Iris pigment epithelial cell (primary cell): ENCODE measurements around the gene ZNF816.
"Not testable (repeated sequence)": the region's sequence is repeated elsewhere in the genome, so short reads cannot be mapped to it uniquely, and the experiment has no call there.

Experiments
- DNase-seq: peaks from one replicate; pipeline ENCODE4 v3.0.0-alpha.2; 2011; ENCODE audit warnings: low read depth

Gene ZNF816

GRCh38 chr19:52959613-52960295 is 2.9 kb downstream of the ZNF816 start:
- DNase-seq: no peak

GRCh38 chr19:52957591-52957990 is 5.1 kb downstream of the ZNF816 start:
- no peak for DNase-seq

- no peak for DNase-seq
Measured at GRCh38 chr19:52956917-52957316, 5.8 kb downstream of the ZNF816 start.

- DNase-seq: no peak
Measured at GRCh38 chr19:52949422-52949821, 13.3 kb downstream of the ZNF816 start.

- no peak for DNase-seq
Measured at GRCh38 chr19:52948025-52948770, 14.5 kb downstream of the ZNF816 start.

- DNase-seq: peak; percentile 59
Measured at GRCh38 chr19:52946322-52947310, 16.1 kb downstream of the ZNF816 start.

- DNase-seq: no peak
Measured at GRCh38 chr19:52945652-52946321, 16.9 kb downstream of the ZNF816 start.

- DNase-seq: not testable (repeated sequence)
Measured at GRCh38 chr19:52944703-52945493, 17.8 kb downstream of the ZNF816 start.

GRCh38 chr19:52943884-52944643 is 18.6 kb downstream of the ZNF816 start:
- DNase-seq: no peak

GRCh38 chr19:52943134-52943883 is 19.4 kb downstream of the ZNF816 start:
- DNase-seq: no peak

- peak; percentile 74 for DNase-seq
Measured at GRCh38 chr19:52942386-52943133, 20.1 kb downstream of the ZNF816 start.

- DNase-seq: peak; percentile 29
Measured at GRCh38 chr19:52941941-52942385, 20.7 kb downstream of the ZNF816 start.

- not testable (repeated sequence) for DNase-seq
Measured at GRCh38 chr19:52941523-52941922, 21.2 kb downstream of the ZNF816 start.

- not testable (repeated sequence) for DNase-seq
Measured at GRCh38 chr19:52940905-52941304, 21.8 kb downstream of the ZNF816 start.

GRCh38 chr19:52938761-52939160 is 23.9 kb downstream of the ZNF816 start:
- DNase-seq: no peak

- no peak for DNase-seq
Measured at GRCh38 chr19:52936954-52937325, 25.7 kb downstream of the ZNF816 start.

- DNase-seq: no peak
Measured at GRCh38 chr19:52936151-52936953, 26.3 kb downstream of the ZNF816 start.

GRCh38 chr19:52935434-52935833 is 27.2 kb downstream of the ZNF816 start:
- DNase-seq: peak; percentile 94
